ENCODE measurements around the gene FAM200A. TPM values are rescaled to one million over a fixed set of nuclear protein-coding genes. Genes with fewer than 3 reads are reported as not detected.

FAM200A gene
- total and polyA plus RNA-seq, 2 of the 13 experiments (the other 11 are each of a cell fraction or from before 2014, with no cell fraction given) = 4.7 to 6.3 TPM

GRCh38 chr7:99558306-99559174, 6.6 kb upstream of the FAM200A start, which contains the start of gene ZNF655 (continued):
- TF ChIP-seq ZNF646 (CRISPR knock-in tag; IDR thresholded peaks at IDR 0.05) (0 out of 2 replicates have a peak, but pooled peaks have one; percentile 27), GMEB2 (CRISPR knock-in tag; IDR thresholded peaks at IDR 0.05; ENCODE audit: low read depth) (no peak), ZBTB8A (CRISPR knock-in tag; IDR thresholded peaks at IDR 0.05; ENCODE audit: borderline replicate concordance, low read depth) (no peak), ZSCAN20 (CRISPR knock-in tag; IDR thresholded peaks at IDR 0.05; ENCODE audit: borderline replicate concordance) (no peak), KDM2A (CRISPR knock-in tag; IDR thresholded peaks at IDR 0.05; ENCODE audit: borderline replicate concordance, low read depth) (peak; percentile 92), THAP9 (CRISPR knock-in tag; IDR thresholded peaks at IDR 0.05; ENCODE audit: borderline replicate concordance) (peak; percentile 82), FOXK2 (IDR thresholded peaks at IDR 0.05) (no peak), RXRB (CRISPR knock-in tag; IDR thresholded peaks at IDR 0.05; ENCODE audit: borderline replicate concordance) (no peak), HCFC1 (IDR thresholded peaks at IDR 0.05; ENCODE audit: low read depth, low read length) (peak; percentile 51), ZMAT3 (CRISPR knock-in tag; conservative IDR thresholded peaks at IDR 0.05) (no peak; the same call in 1 of the 2 replicates), ZNF577 (CRISPR knock-in tag; IDR thresholded peaks at IDR 0.05; ENCODE audit: borderline replicate concordance, low read depth) (no peak), SMC3 (IDR thresholded peaks at IDR 0.05; ENCODE audit: low read length) (no peak), PAWR (CRISPR knock-in tag; IDR thresholded peaks at IDR 0.05; ENCODE audit: borderline replicate concordance) (no peak)
- TF ChIP-seq, protein P1, sequence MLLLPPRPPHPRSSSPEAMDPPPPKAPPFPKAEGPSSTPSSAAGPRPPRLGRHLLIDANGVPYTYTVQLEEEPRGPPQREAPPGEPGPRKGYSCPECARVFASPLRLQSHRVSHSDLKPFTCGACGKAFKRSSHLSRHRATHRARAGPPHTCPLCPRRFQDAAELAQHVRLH (CRISPR knock-in tag; IDR thresholded peaks at IDR 0.05; ENCODE audit: borderline replicate concordance, low read depth) = 0 out of 2 replicates have a peak, but pooled peaks have one; percentile 47
- TF ChIP-seq, protein P2, sequence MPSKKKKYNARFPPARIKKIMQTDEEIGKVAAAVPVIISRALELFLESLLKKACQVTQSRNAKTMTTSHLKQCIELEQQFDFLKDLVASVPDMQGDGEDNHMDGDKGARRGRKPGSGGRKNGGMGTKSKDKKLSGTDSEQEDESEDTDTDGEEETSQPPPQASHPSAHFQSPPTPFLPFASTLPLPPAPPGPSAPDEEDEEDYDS (CRISPR knock-in tag; IDR thresholded peaks at IDR 0.05) = peak; percentile 49

Data from HepG2 (cell line).